HFFc6 (cell line): ENCODE results near the gene CD28. TPM values are rescaled to one million over a fixed set of nuclear protein-coding genes. Genes with fewer than 3 reads are reported as not detected.

Source experiments
- DNase-seq: peaks from one replicate; pipeline ENCODE4 v3.0.0-alpha.2; 2018
- H3K27ac Mint-ChIP-seq: 2 replicates; pipeline ENCODE4 v1.8.0; 2020; ENCODE audit warnings: mild to moderate bottlenecking, mixed read lengths
- H3K27me3 Mint-ChIP-seq: 2 replicates; pipeline ENCODE4 v1.8.0; 2021; ENCODE audit warnings: mild to moderate bottlenecking, moderate library complexity, mixed read lengths; ENCODE audit not compliant: insufficient read depth
- H3K36me3 Mint-ChIP-seq: 2 replicates; pipeline ENCODE4 v1.8.0; 2021; ENCODE audit warnings: low read depth, mixed read lengths
- H3K4me1 Mint-ChIP-seq: 2 replicates; pipeline ENCODE4 v1.8.0; 2020; ENCODE audit warnings: low read depth, mixed read lengths
- H3K4me3 Mint-ChIP-seq: 2 replicates; pipeline ENCODE4 v1.8.0; 2020; ENCODE audit warnings: mild to moderate bottlenecking, moderate library complexity, mixed read lengths
- H3K9me3 Mint-ChIP-seq: 2 replicates; pipeline ENCODE4 v1.8.0; 2020; ENCODE audit warnings: mild to moderate bottlenecking, mixed read lengths
- total RNA-seq, 6 experiments: library from RNA; stranded (reverse); fragmentation: NEBNext Ultra II Directional; extraction: Animal tissue kit (Norgen Biotek cat#: 25700); gene quantifications; 2 replicates in 1 of 6; 3 replicates in 5 of 6; pipeline ENCODE4 v1.2.3, GENCODE V29; 2021
- TF ChIP-seq, protein P1 (sequence below): fragments of 200-600 bp; sonication (generic); IDR thresholded peaks from 2 replicates; pipeline ENCODE4 v1.5.0; 2021; ENCODE audit warnings: antibody characterized with exemption, mild to moderate bottlenecking

Gene CD28
- total RNA-seq, 6 experiments from 2014 or later = not detected

GRCh38 chr2:203671876-203672275, 34.6 kb upstream of the CD28 start:
- H3K27me3 Mint-ChIP-seq = no peaks in the 10 kb centered on the region; the same call in 1 of the 2 replicates
- no peak overlapping the region for H3K4me3 Mint-ChIP-seq
- peaks cover 38% of the 10 kb centered on the region for H3K4me1 Mint-ChIP-seq
- no peak overlapping the region for H3K27ac Mint-ChIP-seq
- peaks cover 7% of the 10 kb centered on the region for H3K9me3 Mint-ChIP-seq
- H3K36me3 Mint-ChIP-seq = peaks cover 6% of the 10 kb centered on the region
- TF ChIP-seq, protein P1, sequence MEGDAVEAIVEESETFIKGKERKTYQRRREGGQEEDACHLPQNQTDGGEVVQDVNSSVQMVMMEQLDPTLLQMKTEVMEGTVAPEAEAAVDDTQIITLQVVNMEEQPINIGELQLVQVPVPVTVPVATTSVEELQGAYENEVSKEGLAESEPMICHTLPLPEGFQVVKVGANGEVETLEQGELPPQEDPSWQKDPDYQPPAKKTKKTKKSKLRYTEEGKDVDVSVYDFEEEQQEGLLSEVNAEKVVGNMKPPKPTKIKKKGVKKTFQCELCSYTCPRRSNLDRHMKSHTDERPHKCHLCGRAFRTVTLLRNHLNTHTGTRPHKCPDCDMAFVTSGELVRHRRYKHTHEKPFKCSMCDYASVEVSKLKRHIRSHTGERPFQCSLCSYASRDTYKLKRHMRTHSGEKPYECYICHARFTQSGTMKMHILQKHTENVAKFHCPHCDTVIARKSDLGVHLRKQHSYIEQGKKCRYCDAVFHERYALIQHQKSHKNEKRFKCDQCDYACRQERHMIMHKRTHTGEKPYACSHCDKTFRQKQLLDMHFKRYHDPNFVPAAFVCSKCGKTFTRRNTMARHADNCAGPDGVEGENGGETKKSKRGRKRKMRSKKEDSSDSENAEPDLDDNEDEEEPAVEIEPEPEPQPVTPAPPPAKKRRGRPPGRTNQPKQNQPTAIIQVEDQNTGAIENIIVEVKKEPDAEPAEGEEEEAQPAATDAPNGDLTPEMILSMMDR = no peak
- DNase-seq = no peak

GRCh38 chr2:203672856-203673255, 33.6 kb upstream of the CD28 start:
- DNase-seq = no peak
- no peaks in the 10 kb centered on the region; the same call in 1 of the 2 replicates for H3K27me3 Mint-ChIP-seq
- no peak overlapping the region for H3K4me3 Mint-ChIP-seq
- H3K9me3 Mint-ChIP-seq = peaks cover 7% of the 10 kb centered on the region
- H3K4me1 Mint-ChIP-seq = peaks cover 38% of the 10 kb centered on the region
- TF ChIP-seq, protein P1 = no peak
- H3K27ac Mint-ChIP-seq = no peak overlapping the region
- peaks cover 6% of the 10 kb centered on the region for H3K36me3 Mint-ChIP-seq

DNA sequence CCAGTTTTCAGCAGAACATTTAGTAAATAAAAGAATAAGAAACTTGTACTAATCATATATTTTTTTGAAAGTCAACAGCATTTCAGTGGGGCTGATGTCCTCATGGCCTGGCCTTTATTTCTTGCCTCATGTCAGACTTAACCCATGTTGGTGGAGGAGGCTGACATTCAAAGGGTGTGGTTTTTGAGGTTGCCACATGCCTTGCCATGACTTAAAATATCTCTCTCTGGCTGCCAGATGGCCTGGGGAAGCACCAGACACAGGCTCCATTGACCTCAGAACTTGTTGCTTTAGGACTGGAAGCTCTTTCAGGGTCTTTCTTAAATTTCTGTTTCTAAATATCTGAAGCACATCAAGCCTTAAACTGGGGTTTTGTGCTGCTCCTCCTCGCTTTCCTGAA, 32.5 kb upstream of the CD28 start:
- Mint-ChIP-seq H3K27ac (no peak overlapping the region), H3K4me3 (no peak overlapping the region), H3K4me1 (peaks cover 42% of the 10 kb centered on the region), H3K36me3 (peaks cover 6% of the 10 kb centered on the region), H3K27me3 (no peaks in the 10 kb centered on the region; the same call in 1 of the 2 replicates), H3K9me3 (peaks cover 7% of the 10 kb centered on the region)
- TF ChIP-seq, protein P1 = no peak
- DNase-seq = peak; percentile 6

- TF ChIP-seq, protein P1 = no peak
- peak; percentile 51 for DNase-seq
- no peak overlapping the region for H3K27ac Mint-ChIP-seq
Observed at GRCh38 chr2:203675086-203675485, 31.4 kb upstream of the CD28 start.

GRCh38 chr2:203678971-203679370, 27.5 kb upstream of the CD28 start:
- no peak overlapping the region for H3K27ac Mint-ChIP-seq
- DNase-seq = no peak
- TF ChIP-seq, protein P1 = no peak
- H3K27me3 Mint-ChIP-seq = no peaks in the 10 kb centered on the region; the same call in 1 of the 2 replicates
- H3K9me3 Mint-ChIP-seq = no peaks in the 10 kb centered on the region
- H3K4me1 Mint-ChIP-seq = peaks cover 73% of the 10 kb centered on the region
- H3K36me3 Mint-ChIP-seq = no peaks in the 10 kb centered on the region
- H3K4me3 Mint-ChIP-seq = no peak overlapping the region

More at GRCh38 chr2:203675086-203675485, 31.4 kb upstream of the CD28 start:
- Mint-ChIP-seq H3K4me3 (no peak overlapping the region), H3K27me3 (no peaks in the 10 kb centered on the region; the same call in 1 of the 2 replicates), H3K9me3 (peaks cover 7% of the 10 kb centered on the region), H3K4me1 (peaks cover 46% of the 10 kb centered on the region), H3K36me3 (peaks cover 6% of the 10 kb centered on the region)

- Mint-ChIP-seq H3K36me3 (no peaks in the 10 kb centered on the region), H3K27me3 (no peaks in the 10 kb centered on the region; the same call in 1 of the 2 replicates), H3K9me3 (no peaks in the 10 kb centered on the region), H3K27ac (no peak overlapping the region), H3K4me1 (peaks cover 73% of the 10 kb centered on the region), H3K4me3 (no peak overlapping the region)
- TF ChIP-seq, protein P1 = no peak
- no peak for DNase-seq
Observed at GRCh38 chr2:203679401-203679800, 27.0 kb upstream of the CD28 start.
